ENCODE measurements around the gene KLHL1. TPM values are rescaled to one million over a fixed set of nuclear protein-coding genes. Genes with fewer than 3 reads are reported as not detected.

KLHL1 gene
- polyA plus RNA-seq, 1 donor from 2014 or later: 15.5 TPM

DNA sequence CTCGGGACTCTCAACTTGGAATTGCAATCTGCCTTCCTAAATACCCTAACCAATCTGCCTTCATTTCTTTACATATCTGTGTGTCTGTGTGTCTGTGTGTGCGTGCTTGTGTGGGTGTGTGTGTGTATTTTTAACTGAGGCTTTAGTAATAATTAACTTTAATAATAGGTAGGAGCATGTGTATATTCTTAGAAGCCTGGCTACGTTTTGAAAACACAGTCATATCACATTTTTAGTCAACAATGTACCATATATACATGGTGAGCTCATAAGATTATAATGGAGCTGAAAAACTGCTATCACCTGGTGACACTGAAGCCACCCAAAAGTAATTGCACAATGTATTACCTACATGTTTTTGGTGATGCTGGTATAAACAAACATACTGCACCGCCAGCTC, 66.1 kb downstream of the KLHL1 start:
- H3K27ac ChIP-seq (ENCODE audit: low read length): no peak overlapping the region
- H3F3A ChIP-seq (ENCODE audit: insufficient read depth, low read length, poor library complexity, severe bottlenecking): no peaks in the 10 kb centered on the region
- H3K4me3 ChIP-seq (ENCODE audit: low read length): no peak overlapping the region
- TF ChIP-seq REST (IDR thresholded peaks at IDR 0.05; ENCODE audit: borderline replicate concordance) (no peak), EZH2 (IDR thresholded peaks at IDR 0.05; ENCODE audit: borderline replicate concordance, insufficient read depth, low read length, poor library complexity, severe bottlenecking) (no peak)
- H3K9me2 ChIP-seq (ENCODE audit: insufficient read depth, low read length): no peaks in the 10 kb centered on the region
- no peaks in the 10 kb centered on the region for H3K9me3 ChIP-seq (ENCODE audit: low read length)
- H3K4me2 ChIP-seq (ENCODE audit: low read length): no peak overlapping the region
- no peaks in the 10 kb centered on the region for H3K27me3 ChIP-seq (ENCODE audit: insufficient read depth, low read depth, low read length)
- H2AFZ ChIP-seq (ENCODE audit: low read depth, low read length): no peak overlapping the region
- no peak overlapping the region for H3K9ac ChIP-seq (ENCODE audit: low read length)
- H3K36me3 ChIP-seq (ENCODE audit: insufficient read depth, low read length): no peaks in the 10 kb centered on the region
- no peaks in the 10 kb centered on the region for H4K20me1 ChIP-seq (ENCODE audit: insufficient read depth)
- H3K79me2 ChIP-seq (replicated peaks; ENCODE audit: insufficient read depth, low read length): no peaks in the 10 kb centered on the region

DNA sequence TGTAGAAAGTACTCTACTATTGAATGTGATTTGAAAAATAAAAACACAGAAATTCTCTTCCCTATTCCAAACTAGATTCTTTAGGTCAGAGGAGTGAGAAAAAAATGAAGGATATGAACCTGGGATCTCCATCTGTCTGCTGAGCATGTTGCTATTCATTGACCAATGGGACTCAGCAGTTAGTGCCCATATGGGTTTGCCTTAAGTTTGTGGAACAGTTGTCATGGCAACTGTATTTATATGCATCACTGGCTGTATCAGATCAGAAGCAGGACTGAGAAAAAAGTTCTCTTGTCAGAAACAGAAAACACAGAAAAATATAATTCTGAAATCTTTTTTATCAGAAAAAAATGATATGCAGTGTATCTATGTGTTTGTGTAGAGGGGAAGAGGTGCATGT, 74.0 kb downstream of the KLHL1 start:
- Histone ChIP-seq H3K9me2 (ENCODE audit: insufficient read depth, low read length) (no peaks in the 10 kb centered on the region), H4K20me1 (ENCODE audit: insufficient read depth) (no peaks in the 10 kb centered on the region), H2AFZ (ENCODE audit: low read depth, low read length) (no peak overlapping the region), H3F3A (ENCODE audit: insufficient read depth, low read length, poor library complexity, severe bottlenecking) (no peaks in the 10 kb centered on the region), H3K27me3 (ENCODE audit: insufficient read depth, low read depth, low read length) (no peaks in the 10 kb centered on the region), H3K9ac (ENCODE audit: low read length) (no peak overlapping the region), H3K9me3 (ENCODE audit: low read length) (no peaks in the 10 kb centered on the region), H3K36me3 (ENCODE audit: insufficient read depth, low read length) (no peaks in the 10 kb centered on the region), H3K27ac (ENCODE audit: low read length) (no peak overlapping the region), H3K79me2 (replicated peaks; ENCODE audit: insufficient read depth, low read length) (no peaks in the 10 kb centered on the region), H3K4me3 (ENCODE audit: low read length) (no peak overlapping the region), H3K4me2 (ENCODE audit: low read length) (no peak overlapping the region)
- TF ChIP-seq EZH2 (IDR thresholded peaks at IDR 0.05; ENCODE audit: borderline replicate concordance, insufficient read depth, low read length, poor library complexity, severe bottlenecking) (no peak), EP300 (conservative IDR thresholded peaks at IDR 0.05; ENCODE audit: poor library complexity, severe bottlenecking) (no peak), TAF1 (IDR thresholded peaks at IDR 0.05; ENCODE audit: low read depth) (no peak), SMC3 (conservative IDR thresholded peaks at IDR 0.05; ENCODE audit: poor library complexity) (no peak)

GRCh38 chr13:70027551-70027950, 80.7 kb downstream of the KLHL1 start:
- Histone ChIP-seq H3K27me3 (ENCODE audit: insufficient read depth, low read depth, low read length) (no peaks in the 10 kb centered on the region), H3K36me3 (ENCODE audit: insufficient read depth, low read length) (no peaks in the 10 kb centered on the region), H3K4me2 (ENCODE audit: low read length) (no peak overlapping the region), H3K4me3 (ENCODE audit: low read length) (no peak overlapping the region), H3K79me2 (replicated peaks; ENCODE audit: insufficient read depth, low read length) (no peaks in the 10 kb centered on the region), H3K27ac (ENCODE audit: low read length) (no peak overlapping the region), H4K20me1 (ENCODE audit: insufficient read depth) (no peaks in the 10 kb centered on the region), H3K9me2 (ENCODE audit: insufficient read depth, low read length) (no peaks in the 10 kb centered on the region), H2AFZ (ENCODE audit: low read depth, low read length) (no peak overlapping the region), H3K9ac (ENCODE audit: low read length) (no peak overlapping the region), H3K9me3 (ENCODE audit: low read length) (no peaks in the 10 kb centered on the region), H3F3A (ENCODE audit: insufficient read depth, low read length, poor library complexity, severe bottlenecking) (no peaks in the 10 kb centered on the region)
- TF ChIP-seq REST (IDR thresholded peaks at IDR 0.05; ENCODE audit: borderline replicate concordance): no peak
- TF ChIP-seq EP300 (conservative IDR thresholded peaks at IDR 0.05; ENCODE audit: poor library complexity, severe bottlenecking): no peak
- TF ChIP-seq SMC3 (conservative IDR thresholded peaks at IDR 0.05; ENCODE audit: poor library complexity): no peak
- no peak for TF ChIP-seq POLR2AphosphoS5 (IDR thresholded peaks at IDR 0.05)

Data from neural cell (in vitro differentiated cells).